Type B pancreatic cell (in vitro differentiated cells): Measurements from ENCODE around the gene RLBP1. TPM values are rescaled to one million over a fixed set of nuclear protein-coding genes. Genes with fewer than 3 reads are reported as not detected.

Experiments
- DNase-seq: peaks from one replicate; pipeline ENCODE4 v3.0.0; 2021; ENCODE audit warnings: mixed read lengths; ENCODE audit not compliant: unreplicated experiment; ENCODE audit errors: extremely low spot score
- H3K27ac Mint-ChIP-seq: 2 replicates; pipeline ENCODE4 v1.8.0; 2021; ENCODE audit warnings: mild to moderate bottlenecking, mixed read lengths
- H3K27me3 Mint-ChIP-seq: 2 replicates; pipeline ENCODE4 v1.8.0; 2021; ENCODE audit warnings: mixed read lengths
- H3K36me3 Mint-ChIP-seq: 2 replicates; pipeline ENCODE4 v1.8.0; 2021; ENCODE audit warnings: mixed read lengths
- H3K4me1 Mint-ChIP-seq: one replicate; pipeline ENCODE4 v1.8.0; 2021; ENCODE audit warnings: mixed read lengths; ENCODE audit not compliant: unreplicated experiment
- H3K4me3 Mint-ChIP-seq: 2 replicates; pipeline ENCODE4 v1.8.0; 2021; ENCODE audit warnings: mild to moderate bottlenecking, mixed read lengths
- H3K9me3 Mint-ChIP-seq: 2 replicates; pipeline ENCODE4 v1.8.0; 2021; ENCODE audit warnings: mixed read lengths
- CTCF ChIP-seq: fragments of 200-600 bp; sonication (generic); conservative IDR thresholded peaks from 2 replicates; pipeline ENCODE4 v1.5.0; 2021; ENCODE audit warnings: antibody characterized with exemption, mild to moderate bottlenecking
- total RNA-seq: library from RNA; stranded (reverse); gene quantifications from 2 replicates; pipeline ENCODE4 v1.2.1, GENCODE V29; 2021; ENCODE audit warnings: low replicate concordance

Gene RLBP1
- total RNA-seq, 1 donor from 2014 or later = not detected

- peak overlapping the region; percentile 79 for H3K27ac Mint-ChIP-seq
- TF ChIP-seq CTCF = no peak
- no peaks in the 10 kb centered on the region for H3K9me3 Mint-ChIP-seq
- peaks cover 14% of the 10 kb centered on the region for H3K36me3 Mint-ChIP-seq
- H3K4me3 Mint-ChIP-seq = no peak overlapping the region
- H3K4me1 Mint-ChIP-seq = peaks cover 24% of the 10 kb centered on the region
- no peaks in the 10 kb centered on the region for H3K27me3 Mint-ChIP-seq
- DNase-seq = no peak
Observed at GRCh38 chr15:89198196-89198595, 23.2 kb downstream of the RLBP1 start.

- DNase-seq = no peak
- H3K9me3 Mint-ChIP-seq = no peaks in the 10 kb centered on the region
- no peak for TF ChIP-seq CTCF
- peak overlapping the region; percentile 42 for H3K4me3 Mint-ChIP-seq
- peak overlapping the region; percentile 79 for H3K27ac Mint-ChIP-seq
- H3K36me3 Mint-ChIP-seq = peaks cover 19% of the 10 kb centered on the region
- H3K4me1 Mint-ChIP-seq = peaks cover 24% of the 10 kb centered on the region
- no peaks in the 10 kb centered on the region for H3K27me3 Mint-ChIP-seq
Observed at GRCh38 chr15:89197503-89197971, 23.8 kb downstream of the RLBP1 start.

GRCh38 chr15:89196994-89197393 lies 24.4 kb downstream of the RLBP1 start:
- peak overlapping the region; percentile 79 for H3K27ac Mint-ChIP-seq

GRCh38 chr15:89196241-89196640 lies 25.1 kb downstream of the RLBP1 start:
- H3K4me3 Mint-ChIP-seq = no peak overlapping the region
- DNase-seq = no peak
- H3K4me1 Mint-ChIP-seq = peaks cover 24% of the 10 kb centered on the region
- no peaks in the 10 kb centered on the region for H3K27me3 Mint-ChIP-seq
- no peaks in the 10 kb centered on the region for H3K9me3 Mint-ChIP-seq
- no peak for TF ChIP-seq CTCF
- H3K27ac Mint-ChIP-seq = peak overlapping the region; percentile 41
- H3K36me3 Mint-ChIP-seq = peaks cover 17% of the 10 kb centered on the region

More at GRCh38 chr15:89196994-89197393, 24.4 kb downstream of the RLBP1 start:
- Mint-ChIP-seq H3K4me3 (peak overlapping the region; percentile 42), H3K4me1 (peaks cover 24% of the 10 kb centered on the region), H3K9me3 (no peaks in the 10 kb centered on the region), H3K36me3 (peaks cover 19% of the 10 kb centered on the region), H3K27me3 (no peaks in the 10 kb centered on the region)
- DNase-seq = no peak
- TF ChIP-seq CTCF = no peak

GRCh38 chr15:89195836-89196235 lies 25.5 kb downstream of the RLBP1 start:
- H3K4me1 Mint-ChIP-seq = peaks cover 24% of the 10 kb centered on the region
- H3K27ac Mint-ChIP-seq = peak overlapping the region; percentile 41
- H3K36me3 Mint-ChIP-seq = peaks cover 16% of the 10 kb centered on the region
- H3K4me3 Mint-ChIP-seq = no peak overlapping the region
- H3K9me3 Mint-ChIP-seq = no peaks in the 10 kb centered on the region
- TF ChIP-seq CTCF = no peak
- no peaks in the 10 kb centered on the region for H3K27me3 Mint-ChIP-seq
- no peak for DNase-seq

GRCh38 chr15:89194608-89195007 lies 26.8 kb downstream of the RLBP1 start:
- TF ChIP-seq CTCF = no peak
- Mint-ChIP-seq H3K36me3 (peaks cover 16% of the 10 kb centered on the region), H3K4me3 (no peak overlapping the region), H3K9me3 (no peaks in the 10 kb centered on the region), H3K4me1 (peaks cover 21% of the 10 kb centered on the region), H3K27ac (no peak overlapping the region), H3K27me3 (no peaks in the 10 kb centered on the region)
- no peak for DNase-seq
